GM12878 (cell line): Measurements from ENCODE around the gene CEP295NL. TPM values are rescaled to one million over a fixed set of nuclear protein-coding genes. Genes with fewer than 3 reads are reported as not detected.

Source experiments
- ATAC-seq: fragments of 200-7000 bp; cut with Tn5 transposase; 3 replicates; pipeline ENCODE4 v1.9.1; 2020; ENCODE audit warnings: mild to moderate bottlenecking, moderate library complexity
- BruUV-seq: library from RNA; stranded (reverse); fragments of 400-500 nt; replicated peaks from 2 replicates; lab custom pipeline; 2021; lab: Mats Ljungman, UMichigan
- CTCF ChIA-PET: fragments of 300-600 bp; sonication (Branson Sonifier 250); formaldehyde crosslinking; extraction: SDS; loops from one replicate; lab custom pipeline; 2021; ENCODE audit warnings: inconsistent platforms; lab: Yijun Ruan, JAX
- POLR2A ChIA-PET: fragments of 350-600 bp; formaldehyde crosslinking; extraction: SDS; loops from one replicate; lab custom pipeline; 2021; ENCODE audit warnings: inconsistent platforms; lab: Charles Lee
- RAD21 ChIA-PET: fragments of 300-600 bp; sonication (Branson Sonifier 250); formaldehyde crosslinking; loops from one replicate; lab custom pipeline; 2023; ENCODE audit warnings: antibody characterized with exemption; ENCODE audit not compliant: unreplicated experiment; lab: Charles Lee
- SMC1A ChIA-PET: fragments of 300-600 bp; sonication (Branson Sonifier 250); formaldehyde crosslinking; loops from one replicate; lab custom pipeline; 2023; ENCODE audit not compliant: unreplicated experiment, uncharacterized antibody; lab: Charles Lee
- DNase-seq: peaks from one replicate; pipeline ENCODE4 v3.0.0-alpha.2; 2011; ENCODE audit warnings: low read depth, low spot score
- FAIRE-seq: peaks from 3 replicates; lab custom pipeline; 2011; peaks lifted over from hg19 to GRCh38; lab: Jason Lieb, UNC
- H2AFZ ChIP-seq: 2 replicates; pipeline ENCODE4 v1.6.0; 2011; ENCODE audit warnings: low read depth, low read length, control low read depth; ENCODE audit not compliant: control insufficient read depth
- H3K27ac ChIP-seq: 2 replicates; pipeline ENCODE4 v1.5.1; 2011; ENCODE audit warnings: control low read depth; ENCODE audit not compliant: control insufficient read depth, insufficient read depth
- H3K27me3 ChIP-seq, 2 experiments: replicated peaks in 1 of 2; 2 replicates each; pipeline versions ENCODE4 v1.6.0 to v1.6.1; 2011; ENCODE audit warnings: low read length in 1 of 2; ENCODE audit not compliant: control insufficient read depth in 2 of 2, insufficient read depth in 2 of 2
- H3K36me3 ChIP-seq, 2 experiments: 2 replicates each; pipeline ENCODE4 v1.5.1; 2011; ENCODE audit warnings: low read length in 1 of 2; ENCODE audit not compliant: control insufficient read depth in 2 of 2, insufficient read depth in 2 of 2
- H3K4me1 ChIP-seq: 2 replicates; pipeline ENCODE4 v1.6.1; 2011; ENCODE audit warnings: mild to moderate bottlenecking, low read length, moderate library complexity, mixed read lengths; ENCODE audit not compliant: control insufficient read depth, insufficient read depth
- H3K4me2 ChIP-seq: 2 replicates; pipeline ENCODE4 v1.6.0; 2011; ENCODE audit warnings: control low read depth; ENCODE audit not compliant: control insufficient read depth, insufficient read depth
- H3K4me3 ChIP-seq: fragments of 200-600 bp; sonication (generic); 2 replicates; pipeline ENCODE4 v1.5.1; 2016
- H3K79me2 ChIP-seq: 2 replicates; pipeline ENCODE4 v1.6.0; 2011; ENCODE audit warnings: low read length; ENCODE audit not compliant: control insufficient read depth, insufficient read depth
- H3K9ac ChIP-seq: 2 replicates; pipeline ENCODE4 v1.8.0; 2011; ENCODE audit warnings: low read length, control low read depth, mixed read lengths; ENCODE audit not compliant: control insufficient read depth, insufficient read depth
- H3K9me3 ChIP-seq: replicated peaks from 3 replicates; pipeline ENCODE4 v1.5.1; 2011; ENCODE audit warnings: mild to moderate bottlenecking, low read length; ENCODE audit not compliant: control insufficient read depth, insufficient read depth
- H4K20me1 ChIP-seq: 2 replicates; pipeline ENCODE4 v1.6.0; 2011; ENCODE audit not compliant: control insufficient read depth, insufficient read depth
- CHD1 ChIP-seq: IDR thresholded peaks from 2 replicates; pipeline ENCODE4 v1.6.1; 2012; ENCODE audit warnings: low read depth, low read length, improper control_type of control experiment
- E2F4 ChIP-seq: IDR thresholded peaks from 2 replicates; pipeline ENCODE4 v1.6.1; 2012; ENCODE audit warnings: low read depth, low read length, improper control_type of control experiment
- FOS ChIP-seq: IDR thresholded peaks from 3 replicates; pipeline ENCODE4 v1.6.1; 2011; ENCODE audit warnings: borderline replicate concordance; ENCODE audit not compliant: insufficient read length; ENCODE audit errors: extremely low read depth
- GATAD2B ChIP-seq: fragments of 450-650 bp; conservative IDR thresholded peaks from 2 replicates; pipeline ENCODE4 v1.6.1; 2017; ENCODE audit warnings: low read depth, mild to moderate bottlenecking, moderate library complexity
- LARP7 ChIP-seq: fragments of 450-650 bp; IDR thresholded peaks from 2 replicates; pipeline ENCODE4 v1.6.1; 2017; ENCODE audit warnings: mild to moderate bottlenecking
- MLLT1 ChIP-seq: fragments of 450-650 bp; IDR thresholded peaks from 2 replicates; pipeline ENCODE4 v1.6.1; 2016; ENCODE audit warnings: mild to moderate bottlenecking
- NR2F1 ChIP-seq: fragments of 450-650 bp; conservative IDR thresholded peaks from 2 replicates; pipeline ENCODE4 v1.6.1; 2017; ENCODE audit warnings: mild to moderate bottlenecking
- NRF1 ChIP-seq: conservative IDR thresholded peaks from 2 replicates; pipeline ENCODE4 v1.6.1; 2011; ENCODE audit warnings: mild to moderate bottlenecking, low read depth, low read length, improper control_type of control experiment
- PKNOX1 ChIP-seq: fragments of 450-650 bp; IDR thresholded peaks from 2 replicates; pipeline ENCODE4 v1.6.1; 2016; ENCODE audit warnings: mild to moderate bottlenecking
- RAD21 ChIP-seq: IDR thresholded peaks from 2 replicates; pipeline ENCODE4 v1.6.1; 2011; ENCODE audit warnings: mild to moderate bottlenecking, low read depth, low read length, moderate library complexity; ENCODE audit not compliant: insufficient read depth
- RAD51 ChIP-seq: fragments of 450-650 bp; IDR thresholded peaks from 2 replicates; pipeline ENCODE4 v1.6.1; 2016; ENCODE audit warnings: moderate library complexity, mild to moderate bottlenecking, inconsistent platforms
- RELA ChIP-seq: fragments of 450-650 bp; IDR thresholded peaks from 2 replicates; pipeline ENCODE4 v1.8.0; 2014; ENCODE audit warnings: borderline replicate concordance; ENCODE audit not compliant: partially characterized antibody
- REST ChIP-seq: IDR thresholded peaks from 2 replicates; pipeline ENCODE4 v1.6.1; 2012; ENCODE audit warnings: mild to moderate bottlenecking, low read depth, low read length
- SMAD1 ChIP-seq: fragments of 450-650 bp; IDR thresholded peaks from 2 replicates; pipeline ENCODE4 v1.6.1; 2018; ENCODE audit warnings: mild to moderate bottlenecking, low read depth; ENCODE audit not compliant: partially characterized antibody
- SMC3 ChIP-seq: IDR thresholded peaks from 2 replicates; pipeline ENCODE4 v1.6.1; 2011; ENCODE audit warnings: low read length, improper control_type of control experiment, borderline replicate concordance
- SREBF1 ChIP-seq: IDR thresholded peaks from 2 replicates; pipeline ENCODE4 v1.6.1; 2012; ENCODE audit warnings: mild to moderate bottlenecking, low read length
- WRNIP1 ChIP-seq: IDR thresholded peaks from 2 replicates; pipeline ENCODE4 v1.6.1; 2011; ENCODE audit warnings: low read depth, low read length, improper control_type of control experiment, borderline replicate concordance
- ZNF24 ChIP-seq: fragments of 450-650 bp; IDR thresholded peaks from 2 replicates; pipeline ENCODE4 v1.6.1; 2017; ENCODE audit warnings: antibody characterized with exemption, mild to moderate bottlenecking
- ZNF384 ChIP-seq: IDR thresholded peaks from 2 replicates; pipeline ENCODE4 v1.6.1; 2012; ENCODE audit warnings: low read depth, mild to moderate bottlenecking, low read length, improper control_type of control experiment, borderline replicate concordance
- WGBS: methylation state at CpG from one replicate; pipeline ENCODE4 v1.1.6; 2016; ENCODE audit warnings: low lambda C conversion rate; ENCODE audit not compliant: insufficient replicate concordance, insufficient coverage; ENCODE audit errors: missing lambda C conversion rate; 5-methylcytosine and 5-hydroxymethylcytosine counted together
- in situ Hi-C: fragments of 300-500 bp; cut with MboI; formaldehyde crosslinking; loops from 9 replicates; pipeline ENCODE4 v1.14.3; 2018; ENCODE audit warnings: mixed read lengths
- intact Hi-C: fragments of 100-400 bp; cut with micrococcal nuclease; formaldehyde crosslinking; loops from one replicate; pipeline ENCODE4 v1.14.2; 2022; ENCODE audit not compliant: unreplicated experiment
- polyA plus RNA-seq, 11 experiments: library from polyadenylated mRNA; depleted of rRNA in 4 of 11; unstranded in 6 of 11; stranded (reverse) in 5 of 11; fragments of >200 nt; fragmentation: Nextera tagmentation in 4 of 11; fragmentation: Illumina TruSeq in 1 of 11; extraction: Ambion mirVana in 4 of 11; extraction: Trizol in 1 of 11; gene quantifications; 1 replicate in 1 of 11; 2 replicates in 10 of 11; pipeline versions ENCODE4 v1.2.1 to v1.2.3, GENCODE V29; 2011 to 2016; ENCODE audit warnings: inconsistent platforms in 2 of 11, missing spikeins in 2 of 11, low read depth in 1 of 11
- total RNA-seq, 4 experiments: library from RNA; depleted of rRNA in 3 of 4; stranded (reverse); fragments of >200 nt in 3 of 4; fragmentation: Illumina TruSeq in 1 of 4; extraction: Trizol in 1 of 4; gene quantifications; 2 replicates each; pipeline versions ENCODE4 v1.2.1 to v1.2.3, GENCODE V29; 2013 to 2021

The CEP295NL gene
- total and polyA plus RNA-seq, 10 of the 15 experiments (the other 5 are each of a cell fraction or from before 2014, with no cell fraction given) = not detected

DNA sequence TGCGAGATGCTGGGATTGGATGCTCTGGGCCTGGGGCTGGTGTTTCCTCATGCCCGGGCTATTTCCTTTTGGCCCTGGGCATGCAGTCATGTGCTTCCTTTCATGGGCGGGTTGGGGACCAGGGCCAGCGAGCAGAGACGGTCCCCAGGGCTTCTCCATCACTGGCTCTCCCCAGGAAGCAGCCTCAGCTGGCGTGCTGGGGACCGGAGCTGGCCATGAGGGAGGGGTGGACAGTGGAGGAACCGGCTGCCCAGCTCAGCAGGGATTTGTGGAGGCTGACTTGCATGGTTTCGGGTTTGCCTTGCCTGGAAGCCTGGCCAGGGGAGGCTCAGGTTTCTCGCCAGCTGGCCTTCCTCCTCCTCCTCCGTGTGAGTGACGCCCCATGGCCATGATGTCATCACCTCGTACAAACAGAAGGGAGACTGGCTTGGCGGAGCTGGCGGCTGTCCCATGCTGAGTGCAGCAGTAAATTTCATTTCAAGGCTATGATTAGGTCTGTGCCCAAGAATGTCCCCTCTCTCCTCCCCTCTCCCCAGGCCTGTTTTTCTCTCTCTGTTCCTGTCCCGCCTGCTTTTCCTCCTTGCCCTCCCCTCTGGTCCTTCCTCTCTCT lies 31.1 kb upstream of the CEP295NL start:
- no peaks in the 10 kb centered on the region for H3K36me3 ChIP-seq
- no peaks in the 10 kb centered on the region for H3K79me2 ChIP-seq
- intact Hi-C loops (no loop called here), in situ Hi-C loops (no loop called here)
- peaks cover 3% of the 10 kb centered on the region; the same call in 1 of the 2 replicates for H3K4me1 ChIP-seq
- H3K4me2 ChIP-seq = no peak overlapping the region
- no peaks in the 10 kb centered on the region for H3K9me3 ChIP-seq
- H3K27ac ChIP-seq = no peak overlapping the region
- CTCF ChIA-PET = interaction anchor here (0.6 kb wide), 1 partner anchor 437 kb away, joined by 3 read pairs; no protein-coding TSS in a partner anchor
- H3K27me3 ChIP-seq = no peaks in the 10 kb centered on the region; a peak in 3 of 4 replicates
- H4K20me1 ChIP-seq = no peaks in the 10 kb centered on the region
- H3K9ac ChIP-seq = no peak overlapping the region
- no TSS peak for BruUV-seq
- FAIRE-seq (no peak), DNase-seq (no peak), ATAC-seq (no peak)
- H3K4me3 ChIP-seq = no peak overlapping the region
- TF ChIP-seq E2F4 = no peak
- TF ChIP-seq SREBF1 = no peak
- TF ChIP-seq RAD51 = no peak
- no peak for TF ChIP-seq FOS
- no peak for TF ChIP-seq GATAD2B
- TF ChIP-seq SMC3 = no peak
- TF ChIP-seq NR2F1 = no peak
- TF ChIP-seq RELA = no peak
- TF ChIP-seq MLLT1 = no peak
- TF ChIP-seq LARP7 = no peak
- TF ChIP-seq WRNIP1 = no peak
- no peak for TF ChIP-seq REST
- no peak for TF ChIP-seq RAD21
- TF ChIP-seq SMAD1 = no peak
- TF ChIP-seq PKNOX1 = no peak
- no peak for TF ChIP-seq ZNF384
- TF ChIP-seq CHD1 = no peak
- no peak for TF ChIP-seq ZNF24
- TF ChIP-seq NRF1 = no peak
- WGBS = 26% methylated on average over 16 of the region's 16 CpGs
- RAD21 ChIA-PET = no interaction called here
- POLR2A ChIA-PET = no interaction called here
- H2AFZ ChIP-seq = no peak overlapping the region
- SMC1A ChIA-PET = no interaction called here
